Measurements from ENCODE around the gene KCNQ2.

KCNQ2 gene

DNA sequence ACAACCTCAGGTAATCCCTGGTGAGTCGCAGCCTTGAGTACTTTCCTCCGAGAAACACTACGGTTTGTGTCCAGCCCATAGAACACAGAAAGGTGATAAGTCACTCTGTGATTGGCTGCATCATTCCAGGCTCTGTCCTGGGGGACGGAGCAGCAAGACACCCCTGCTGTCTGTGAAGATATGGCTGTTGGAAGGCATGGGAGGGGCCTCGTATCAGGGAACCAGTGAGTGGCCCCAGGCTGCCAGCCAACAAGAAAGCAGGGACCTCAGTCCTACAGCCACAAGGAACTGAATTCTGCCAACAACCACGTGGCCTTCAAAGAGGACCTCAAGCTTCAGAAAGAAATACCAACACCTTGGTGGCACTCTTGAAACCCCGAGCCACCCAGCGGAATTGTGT lies 32.8 kb upstream of the KCNQ2 start:
- DNase-seq, result no peak
- H3K27ac ChIP-seq, result no peak overlapping the region
- H3K27me3 ChIP-seq, result peaks cover 0 to 54% of the 10 kb centered on the region in 2 donors
- intact Hi-C loops (cut with DNase I; ENCODE audit: low total_unique reads), result no loop called here
- no peaks in the 10 kb centered on the region for H3K4me1 ChIP-seq
- TF ChIP-seq, protein P1, sequence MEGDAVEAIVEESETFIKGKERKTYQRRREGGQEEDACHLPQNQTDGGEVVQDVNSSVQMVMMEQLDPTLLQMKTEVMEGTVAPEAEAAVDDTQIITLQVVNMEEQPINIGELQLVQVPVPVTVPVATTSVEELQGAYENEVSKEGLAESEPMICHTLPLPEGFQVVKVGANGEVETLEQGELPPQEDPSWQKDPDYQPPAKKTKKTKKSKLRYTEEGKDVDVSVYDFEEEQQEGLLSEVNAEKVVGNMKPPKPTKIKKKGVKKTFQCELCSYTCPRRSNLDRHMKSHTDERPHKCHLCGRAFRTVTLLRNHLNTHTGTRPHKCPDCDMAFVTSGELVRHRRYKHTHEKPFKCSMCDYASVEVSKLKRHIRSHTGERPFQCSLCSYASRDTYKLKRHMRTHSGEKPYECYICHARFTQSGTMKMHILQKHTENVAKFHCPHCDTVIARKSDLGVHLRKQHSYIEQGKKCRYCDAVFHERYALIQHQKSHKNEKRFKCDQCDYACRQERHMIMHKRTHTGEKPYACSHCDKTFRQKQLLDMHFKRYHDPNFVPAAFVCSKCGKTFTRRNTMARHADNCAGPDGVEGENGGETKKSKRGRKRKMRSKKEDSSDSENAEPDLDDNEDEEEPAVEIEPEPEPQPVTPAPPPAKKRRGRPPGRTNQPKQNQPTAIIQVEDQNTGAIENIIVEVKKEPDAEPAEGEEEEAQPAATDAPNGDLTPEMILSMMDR (IDR thresholded peaks at IDR 0.05), result no peak
- no peak overlapping the region for H3K4me3 ChIP-seq
- no peaks in the 10 kb centered on the region for H3K36me3 ChIP-seq
- peaks cover 0 to 18% (median 17%) of the 10 kb centered on the region in 3 donors for H3K9me3 ChIP-seq

DNA sequence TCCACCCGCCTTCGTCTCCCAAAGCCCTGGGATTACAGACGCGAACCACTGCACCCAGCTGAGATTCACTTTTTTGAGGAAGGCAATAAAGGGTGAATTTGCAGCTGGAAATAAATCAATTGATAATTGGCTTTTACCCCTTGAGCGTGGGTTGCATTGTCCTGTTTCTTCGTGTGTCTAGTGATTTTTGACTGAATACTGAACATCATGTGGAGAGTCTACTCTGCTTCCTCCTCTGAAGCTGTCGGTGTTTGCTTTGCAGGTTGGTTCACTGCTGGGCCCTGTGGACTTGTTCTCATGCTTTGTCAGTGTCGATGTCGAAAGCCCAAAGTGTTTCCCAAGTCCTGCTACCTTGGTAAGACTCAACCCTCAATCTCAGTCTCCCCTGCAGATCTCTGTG lies 32.2 kb upstream of the KCNQ2 start:
- no peak overlapping the region for H3K4me3 ChIP-seq
- DNase-seq, result no peak
- TF ChIP-seq, protein P1 (IDR thresholded peaks at IDR 0.05), result no peak
- peaks cover 0 to under 1% (median 0%) of the 10 kb centered on the region in 4 donors for H3K4me1 ChIP-seq
- H3K9me3 ChIP-seq, result peaks cover 0 to 18% (median 17%) of the 10 kb centered on the region in 3 donors
- no peaks in the 10 kb centered on the region for H3K36me3 ChIP-seq
- peaks cover 0 to 57% of the 10 kb centered on the region in 2 donors for H3K27me3 ChIP-seq
- intact Hi-C loops (cut with DNase I; ENCODE audit: low total_unique reads), result no loop called here
- no peak overlapping the region for H3K27ac ChIP-seq

DNA sequence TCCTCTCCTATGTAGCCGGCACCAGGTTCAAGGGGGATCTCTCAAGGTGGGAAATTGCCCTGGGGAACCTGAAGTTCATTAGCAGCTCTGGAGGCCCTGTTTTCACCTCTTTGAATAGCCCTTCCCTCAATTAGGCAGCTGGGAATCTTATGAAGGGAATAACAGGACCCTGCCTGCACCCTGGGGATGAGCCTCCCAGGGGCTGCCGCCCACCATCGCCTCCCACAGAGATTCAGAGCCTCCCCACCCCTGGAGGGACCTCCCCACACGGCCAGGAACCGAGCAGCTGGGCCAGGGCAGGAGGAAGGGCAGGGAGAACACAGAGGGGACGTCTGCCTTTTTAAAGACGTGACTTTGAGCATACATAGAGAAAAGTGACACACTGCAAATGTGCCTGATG lies 31.1 kb upstream of the KCNQ2 start:
- no peak for DNase-seq
- Histone ChIP-seq H3K4me1 (peaks cover 0 to 12% (median 7%) of the 10 kb centered on the region in 4 donors), H3K27me3 (peaks cover 0 to 62% of the 10 kb centered on the region in 2 donors), H3K36me3 (no peaks in the 10 kb centered on the region), H3K4me3 (no peak overlapping the region), H3K9me3 (peaks cover 0 to 18% (median 17%) of the 10 kb centered on the region in 3 donors), H3K27ac (no peak overlapping the region)
- TF ChIP-seq, protein P1 (IDR thresholded peaks at IDR 0.05), result no peak
- intact Hi-C loops (cut with DNase I; ENCODE audit: low total_unique reads), result no loop called here

DNA sequence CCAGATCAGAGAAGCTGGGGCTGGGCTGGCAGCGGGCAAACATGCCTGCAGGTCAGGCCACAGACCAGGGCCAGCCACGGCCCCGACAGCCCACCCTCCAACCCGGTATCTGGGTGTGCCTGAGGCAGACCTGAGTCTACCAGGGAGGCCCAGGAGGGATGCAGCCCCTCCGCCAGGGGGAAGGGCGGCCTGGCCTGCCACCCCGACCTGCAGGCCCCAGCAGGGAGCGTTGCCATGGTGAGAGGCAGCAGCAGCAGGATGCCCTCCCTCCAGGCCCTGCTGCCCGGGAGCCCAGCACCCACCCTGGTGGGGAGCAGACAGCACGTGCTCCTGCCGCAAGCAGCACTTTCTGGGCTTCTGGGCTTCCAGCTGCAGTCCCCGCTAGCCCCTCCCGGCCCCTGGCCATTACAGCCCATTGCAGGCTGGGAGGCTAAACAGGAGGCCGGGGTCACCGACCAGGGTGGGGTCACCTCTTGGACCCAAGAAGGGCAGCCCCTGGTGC lies 30.3 kb upstream of the KCNQ2 start:
- no peak overlapping the region for H3K4me3 ChIP-seq
- no peak for DNase-seq
- peaks cover 0 to 68% of the 10 kb centered on the region in 2 donors for H3K27me3 ChIP-seq
- H3K9me3 ChIP-seq, result peaks cover 0 to 18% (median 17%) of the 10 kb centered on the region in 3 donors
- H3K27ac ChIP-seq, result no peak overlapping the region
- no peaks in the 10 kb centered on the region for H3K36me3 ChIP-seq
- intact Hi-C loops (cut with DNase I; ENCODE audit: low total_unique reads), result no loop called here
- TF ChIP-seq, protein P1 (IDR thresholded peaks at IDR 0.05), result no peak
- peaks cover 0 to 20% (median 15%) of the 10 kb centered on the region in 4 donors for H3K4me1 ChIP-seq

DNA sequence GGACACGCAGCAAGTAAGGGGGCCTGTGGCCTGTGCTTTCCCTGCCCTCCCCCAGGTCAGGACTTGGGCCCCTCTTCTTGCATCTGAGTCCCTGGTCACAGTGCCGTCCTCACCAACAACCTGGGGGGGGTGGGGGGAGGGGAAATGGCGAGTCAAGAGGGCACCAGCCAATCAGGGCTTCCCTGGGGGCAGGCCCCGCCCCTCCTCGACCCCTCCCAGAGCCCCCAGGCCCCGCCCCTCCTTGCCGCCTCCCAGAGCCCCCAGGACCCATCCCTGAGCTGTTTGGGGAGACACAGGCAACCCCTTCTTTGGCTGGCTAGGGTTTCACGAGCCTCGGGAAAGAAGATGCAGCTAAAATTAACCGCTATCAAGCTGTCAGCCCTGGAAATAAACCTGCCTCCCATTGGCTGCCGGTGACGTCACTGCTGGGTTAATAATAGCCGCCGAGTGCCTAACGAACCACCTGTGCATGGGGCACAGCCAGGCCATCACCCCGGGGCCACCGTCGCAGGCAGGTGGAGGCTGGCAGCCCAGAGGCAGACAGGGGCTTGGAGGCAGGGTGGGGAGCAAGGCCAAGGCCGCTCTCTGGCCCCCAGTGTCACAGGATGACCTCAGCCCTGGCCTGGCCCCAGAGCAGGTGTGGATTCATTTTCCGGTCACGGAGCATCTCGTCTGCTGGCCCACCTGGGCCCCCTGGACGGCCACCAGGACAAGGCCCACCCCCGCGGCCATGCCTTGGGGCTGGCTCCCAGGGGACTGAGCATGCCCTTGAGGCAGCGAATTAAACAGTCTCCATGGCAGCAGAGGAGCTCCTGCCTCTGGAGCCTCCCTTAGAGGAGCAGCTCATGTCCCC lies 29.6 kb upstream of the KCNQ2 start:
- Histone ChIP-seq H3K4me3 (no peak overlapping the region), H3K9me3 (peaks cover 0 to 18% (median 17%) of the 10 kb centered on the region in 3 donors), H3K4me1 (peaks cover 0 to 23% (median 19%) of the 10 kb centered on the region in 4 donors), H3K27me3 (peaks cover 0 to 74% of the 10 kb centered on the region in 2 donors), H3K36me3 (no peaks in the 10 kb centered on the region), H3K27ac (no peak overlapping the region)
- TF ChIP-seq, protein P1 (IDR thresholded peaks at IDR 0.05), result no peak
- intact Hi-C loops (cut with DNase I; ENCODE audit: low total_unique reads), result no loop called here
- DNase-seq, result no peak
